HG02938 (cell line): ENCODE measurements around the gene TBX5.

Experiments used
- ATAC-seq: cut with Tn5 transposase; IDR thresholded peaks from one replicate; pipeline ENCODE4 v1.9.1; 2021; ENCODE audit warnings: mild to moderate bottlenecking, moderate library complexity; ENCODE audit not compliant: unreplicated experiment

The TBX5 gene

DNA sequence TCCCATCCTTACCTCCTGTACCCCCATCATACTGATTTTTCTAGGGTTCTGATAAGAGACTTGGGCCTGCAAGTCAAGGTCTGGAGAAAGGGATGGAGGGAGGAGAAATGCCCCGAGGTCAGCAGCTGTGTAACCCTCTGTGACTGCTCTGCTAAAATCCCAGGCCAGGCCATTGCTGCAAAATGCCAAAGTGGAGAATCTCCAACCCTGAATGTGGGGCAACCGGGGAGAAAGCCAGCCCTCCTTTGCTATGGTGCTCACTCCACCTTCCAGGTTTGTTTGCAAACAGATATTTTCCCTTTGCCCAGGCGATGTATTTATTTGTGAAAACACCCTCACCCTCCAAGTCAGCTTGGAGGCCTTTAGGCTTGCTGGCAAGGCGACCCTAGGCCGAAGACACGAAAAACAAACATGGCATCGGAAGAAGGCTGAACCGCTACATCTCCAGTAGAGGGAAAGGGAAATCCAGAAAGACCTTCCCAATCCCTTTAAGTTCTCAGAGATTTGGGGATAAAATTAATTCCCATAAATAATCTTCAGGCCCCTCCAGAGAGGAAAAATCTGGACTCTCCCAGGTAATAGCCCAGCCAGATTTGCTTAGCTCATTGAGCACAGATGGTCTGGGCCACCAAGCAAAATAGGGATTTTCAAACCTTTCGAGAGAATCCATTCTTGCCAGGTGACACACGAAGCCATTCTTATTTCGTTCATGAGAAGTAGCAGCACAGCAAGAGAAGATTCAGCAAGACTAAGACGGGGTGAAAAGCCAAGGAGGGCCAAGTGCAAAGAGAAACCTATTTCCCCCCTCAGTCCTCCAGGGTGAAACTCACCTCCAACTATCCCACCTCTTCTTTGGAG lies 1.3 kb upstream of the TBX5 start:
- ATAC-seq = no peak

DNA sequence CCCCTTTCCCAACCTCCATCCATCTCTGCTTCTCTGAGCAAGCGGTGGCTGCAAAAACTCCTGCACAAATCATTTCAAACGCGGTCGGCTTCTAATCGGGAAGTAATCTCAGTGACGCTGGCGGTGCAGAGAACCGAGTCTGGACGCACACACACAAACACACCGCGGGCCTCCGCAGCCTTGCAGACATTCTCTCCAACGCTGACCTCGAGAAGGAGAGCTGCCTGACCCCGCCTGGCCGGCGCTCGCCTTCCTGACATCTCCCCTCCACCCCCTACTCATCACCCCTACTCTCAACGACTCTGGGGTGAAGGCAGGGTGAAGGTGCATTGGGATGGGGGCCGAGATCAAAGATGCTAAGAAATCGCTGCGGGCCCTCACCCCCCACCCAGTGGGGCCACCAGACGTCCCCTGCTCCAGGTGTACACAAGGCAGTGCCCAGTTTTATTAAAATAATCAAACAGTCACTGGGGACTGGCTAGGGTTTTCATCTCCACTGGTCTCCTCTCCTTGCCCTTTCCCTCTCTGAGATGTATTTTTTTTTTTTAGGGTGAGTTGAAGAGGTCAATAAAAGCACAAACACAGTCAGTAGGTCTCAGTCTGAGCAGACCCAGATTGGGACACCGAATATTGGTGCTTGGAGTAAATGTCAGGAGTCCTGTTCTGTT lies 506 bp upstream of the TBX5 start:
- no peak for ATAC-seq

DNA sequence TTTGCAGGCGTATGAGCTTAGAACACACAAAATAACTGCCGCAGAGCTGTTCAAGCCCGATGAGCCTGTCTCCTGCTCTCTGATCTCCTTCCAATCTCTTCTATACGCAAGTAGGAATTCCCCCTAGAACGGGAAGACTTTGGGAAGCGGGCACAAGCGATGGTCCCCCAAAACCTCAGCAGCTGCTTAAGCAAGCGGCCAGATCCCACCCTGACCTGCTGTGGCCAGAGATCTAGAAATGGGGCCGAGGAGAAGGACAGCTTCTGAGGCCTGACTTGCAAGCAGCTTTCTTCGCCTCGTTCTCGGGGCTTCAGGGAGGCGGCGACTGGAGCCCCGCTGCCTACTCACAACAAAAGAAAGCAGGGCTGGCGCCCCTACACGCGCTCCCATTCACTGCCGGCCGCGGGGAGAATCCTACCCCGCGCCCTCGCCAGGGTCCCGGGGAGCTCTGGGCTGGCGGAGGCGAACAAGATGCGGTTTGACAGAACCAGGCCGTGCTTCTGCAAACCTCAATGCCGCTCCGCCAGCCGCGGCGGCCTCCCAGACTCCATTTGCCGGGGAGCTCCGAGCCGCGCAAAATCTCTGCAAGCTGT lies 922 bp downstream of the TBX5 start:
- no peak for ATAC-seq

DNA sequence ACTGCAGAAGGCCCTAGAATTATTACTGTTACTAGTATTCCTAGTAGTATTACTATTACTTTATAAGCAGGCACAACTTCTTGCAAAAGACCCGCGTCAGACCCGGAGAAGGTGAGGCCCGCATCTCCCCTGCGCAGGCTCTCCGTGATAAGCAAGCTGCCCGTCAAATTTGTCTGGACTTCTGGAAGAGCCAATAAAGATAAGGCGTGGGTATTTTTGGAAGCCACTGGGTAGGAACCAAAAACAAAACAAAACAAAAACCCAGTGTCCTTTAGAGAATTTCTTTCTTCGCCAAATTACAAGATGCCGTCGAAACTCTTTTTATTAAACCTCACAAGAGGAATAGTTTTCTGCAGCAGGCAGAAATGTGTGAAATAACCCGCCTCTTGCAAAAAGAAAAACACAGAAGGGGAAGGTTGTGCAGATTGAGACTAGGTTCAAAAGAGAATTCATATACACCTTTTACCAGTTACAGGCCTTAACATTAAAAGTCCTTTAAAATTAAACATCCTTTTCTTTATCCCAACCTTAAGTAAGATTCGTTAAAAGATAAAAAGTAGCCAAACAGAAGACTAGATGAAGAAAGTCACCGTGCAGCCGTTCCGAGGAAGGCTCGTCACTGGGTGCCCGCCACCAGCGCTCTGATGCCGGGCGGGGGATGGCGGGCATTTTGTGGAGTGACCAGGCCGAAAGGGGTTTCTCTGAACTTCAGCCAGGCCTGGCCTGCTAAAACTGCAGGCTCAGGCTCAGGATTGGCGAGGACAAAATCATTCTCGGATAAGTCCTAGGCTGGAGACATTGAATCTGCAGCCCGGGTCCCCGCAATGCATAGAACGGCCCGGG lies 1.6 kb downstream of the TBX5 start:
- no peak for ATAC-seq

DNA sequence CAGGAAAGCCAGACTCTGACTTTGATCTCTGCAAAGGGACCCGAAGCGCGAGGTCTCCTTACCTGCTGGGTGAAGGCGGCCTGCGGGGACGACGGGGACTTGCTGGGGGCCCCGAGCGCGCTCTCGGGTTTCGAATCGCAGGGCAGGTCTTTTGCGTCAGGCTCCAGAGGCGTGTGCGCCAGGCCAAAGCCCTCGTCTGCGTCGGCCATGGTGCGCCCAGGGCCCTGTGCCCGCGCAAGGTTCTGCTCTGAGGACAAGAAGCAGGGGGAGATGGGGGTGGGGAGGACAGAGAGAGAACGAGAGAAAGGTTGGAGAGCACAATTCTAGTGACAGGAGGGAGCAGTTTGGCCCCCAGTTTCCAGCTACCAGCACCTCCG lies 2.3 kb downstream of the TBX5 start:
- no peak for ATAC-seq

DNA sequence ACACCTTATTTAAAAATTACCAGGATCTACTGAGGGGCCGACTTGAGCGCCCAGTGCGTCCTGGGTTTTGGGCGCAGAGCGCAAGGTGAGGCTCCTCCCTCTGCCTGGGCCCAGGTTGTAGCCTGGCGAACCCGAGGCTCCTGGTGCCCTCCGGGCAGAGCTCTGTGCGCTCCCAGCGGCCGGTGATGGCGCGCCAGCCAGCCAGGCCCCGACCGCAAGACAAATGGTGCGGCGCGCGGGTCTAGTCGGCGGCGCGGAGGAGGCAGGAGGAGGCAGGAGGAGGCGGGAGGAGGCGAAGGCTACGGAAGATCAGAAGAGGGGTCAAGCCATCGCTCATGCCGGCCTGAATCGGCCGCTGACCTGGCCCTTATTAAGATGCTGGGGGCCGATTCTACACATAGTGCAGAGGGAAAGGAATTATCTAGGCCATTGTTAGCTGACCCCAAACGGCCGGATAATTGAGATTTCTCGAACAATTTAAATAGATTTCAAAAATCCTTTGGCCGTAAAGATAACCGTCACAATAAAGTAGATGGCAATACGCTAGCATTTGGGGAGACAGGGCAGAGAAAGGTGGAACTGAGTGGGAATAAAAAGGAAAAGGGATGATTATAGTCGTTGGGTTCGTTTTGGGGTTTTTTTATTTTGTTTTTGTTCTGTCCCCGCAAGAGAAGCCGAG lies 2.8 kb downstream of the TBX5 start:
- no peak for ATAC-seq

DNA sequence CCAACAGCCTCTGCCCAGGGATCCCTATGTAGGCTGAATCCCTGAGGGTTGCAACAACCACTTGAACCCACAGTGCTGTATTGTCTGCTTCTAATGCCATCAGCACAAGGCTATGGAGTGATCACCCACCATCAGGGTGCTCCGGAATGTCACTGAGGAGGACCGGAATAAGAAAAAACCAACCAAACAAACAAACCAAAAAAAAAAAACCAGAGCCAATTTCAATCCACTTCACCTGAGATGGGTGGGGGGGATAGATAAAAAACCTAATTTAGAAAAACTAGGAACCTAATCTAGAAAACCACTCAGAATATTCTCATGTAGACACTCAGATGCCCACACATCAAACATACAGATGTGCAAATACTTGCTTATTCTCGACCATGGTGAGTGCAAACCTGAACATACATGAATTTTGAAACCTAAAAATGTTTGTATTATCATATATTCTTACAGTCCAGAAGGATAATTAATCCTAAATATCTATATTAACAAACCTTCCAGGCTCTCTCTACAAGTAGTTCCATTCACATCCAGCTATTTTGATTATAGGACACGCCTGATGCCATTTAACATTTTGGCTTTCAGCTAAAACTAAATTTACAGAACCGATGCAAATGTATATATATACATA lies 3.7 kb downstream of the TBX5 start:
- ATAC-seq = no peak

DNA sequence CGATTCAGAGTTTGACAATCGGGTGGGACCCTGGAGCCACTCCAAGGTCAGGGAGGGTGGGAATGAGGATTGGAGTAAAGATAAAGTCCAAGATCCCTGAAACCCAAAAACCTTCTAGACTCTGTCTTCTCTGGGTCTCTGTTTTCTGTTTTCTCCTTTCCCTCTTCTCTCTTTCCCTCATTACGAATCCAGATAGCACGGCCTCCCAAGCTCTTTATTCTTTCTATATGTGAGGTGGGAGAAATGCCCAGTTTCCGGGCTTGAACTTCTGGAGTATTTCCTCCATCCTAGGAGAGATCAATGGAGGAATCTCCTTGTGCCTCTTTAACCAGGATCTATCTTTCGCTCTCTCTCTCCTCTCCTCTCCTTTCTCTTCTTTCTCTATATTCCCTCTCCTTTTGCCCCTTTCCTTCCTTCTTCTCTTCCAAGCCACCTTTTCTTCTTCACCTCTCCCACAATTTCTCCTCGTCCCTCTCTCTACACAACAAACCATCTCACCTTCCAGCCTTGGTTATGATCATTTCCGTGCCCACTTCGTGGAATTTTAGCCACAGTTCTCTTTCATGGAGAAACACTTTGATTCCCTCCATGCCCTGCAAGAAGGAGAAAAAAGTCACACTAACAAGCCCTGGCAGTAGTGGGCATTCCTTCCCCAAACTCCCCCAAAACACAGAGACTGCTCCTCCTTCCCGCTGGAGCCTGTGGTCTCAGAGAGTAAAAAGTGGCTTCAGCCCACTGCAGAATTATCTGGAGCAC lies 4.4 kb downstream of the TBX5 start:
- ATAC-seq = no peak

DNA sequence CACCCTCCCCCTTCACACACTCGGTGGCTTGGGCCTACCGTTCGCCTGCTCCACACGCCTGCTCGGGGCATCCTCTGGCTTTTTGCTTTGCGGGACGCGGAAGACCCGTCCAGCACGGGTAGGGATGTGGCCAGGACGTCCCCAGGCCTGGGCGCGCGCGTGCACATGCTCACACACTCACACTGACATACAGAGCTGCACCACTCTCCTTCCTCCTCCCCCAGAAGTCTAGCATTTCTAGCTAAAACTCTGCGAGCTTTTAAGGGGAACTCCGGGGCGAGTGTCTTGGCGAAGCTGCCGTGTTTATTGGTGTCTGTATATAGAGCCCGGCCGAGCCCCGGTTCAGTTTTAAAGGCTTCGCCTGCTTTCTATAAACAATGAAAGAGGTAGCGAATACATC lies 5.0 kb downstream of the TBX5 start:
- no peak for ATAC-seq

DNA sequence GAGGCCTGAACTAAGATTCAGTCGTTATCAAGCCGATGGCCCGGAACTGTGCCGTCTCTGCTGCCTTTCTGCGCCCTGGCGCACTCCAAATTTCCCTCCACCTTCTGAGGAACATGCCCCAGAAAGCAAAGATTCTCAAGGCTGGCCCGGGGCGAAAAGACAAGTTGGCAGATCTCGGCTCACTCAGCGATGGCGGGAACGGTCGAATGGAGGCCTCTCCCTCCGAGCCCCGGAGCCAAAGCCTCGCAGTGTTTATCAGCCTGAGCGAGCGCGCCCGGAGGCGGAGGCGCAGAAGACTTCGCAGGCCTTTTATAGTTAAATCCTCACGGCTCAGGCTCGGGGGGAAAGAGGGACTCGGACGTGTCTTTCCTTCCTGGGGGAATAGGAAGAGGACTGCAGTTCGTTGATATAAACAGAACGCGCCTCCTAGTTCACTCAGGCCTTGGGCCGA lies 5.6 kb downstream of the TBX5 start:
- no peak for ATAC-seq

DNA sequence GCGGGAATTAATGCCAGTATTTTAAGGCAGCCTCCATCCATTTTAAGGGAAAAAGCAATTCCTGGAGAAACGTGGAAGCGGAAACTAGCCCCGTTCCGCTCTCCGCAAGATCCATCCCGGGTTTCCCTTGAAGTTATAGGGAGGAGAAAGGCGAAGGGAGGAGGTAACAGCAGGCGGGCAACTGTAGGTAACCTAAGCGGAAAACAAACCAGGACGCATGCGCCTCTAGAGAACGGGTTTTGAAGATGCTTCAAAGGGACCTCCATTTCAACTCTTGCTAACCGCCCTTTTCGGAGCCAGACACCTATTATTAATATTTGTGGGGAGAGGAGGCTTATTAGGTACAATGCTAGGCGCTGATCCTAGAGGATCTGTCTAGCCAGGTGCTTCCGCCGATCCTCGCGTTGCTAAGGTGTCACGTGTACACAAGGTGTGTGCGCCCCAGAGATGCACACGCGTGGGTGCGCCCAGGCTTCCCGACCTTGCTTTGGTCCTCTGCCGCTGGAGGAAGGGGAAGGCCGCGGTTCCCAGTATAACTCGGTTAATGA lies 6.2 kb downstream of the TBX5 start:
- no peak for ATAC-seq

DNA sequence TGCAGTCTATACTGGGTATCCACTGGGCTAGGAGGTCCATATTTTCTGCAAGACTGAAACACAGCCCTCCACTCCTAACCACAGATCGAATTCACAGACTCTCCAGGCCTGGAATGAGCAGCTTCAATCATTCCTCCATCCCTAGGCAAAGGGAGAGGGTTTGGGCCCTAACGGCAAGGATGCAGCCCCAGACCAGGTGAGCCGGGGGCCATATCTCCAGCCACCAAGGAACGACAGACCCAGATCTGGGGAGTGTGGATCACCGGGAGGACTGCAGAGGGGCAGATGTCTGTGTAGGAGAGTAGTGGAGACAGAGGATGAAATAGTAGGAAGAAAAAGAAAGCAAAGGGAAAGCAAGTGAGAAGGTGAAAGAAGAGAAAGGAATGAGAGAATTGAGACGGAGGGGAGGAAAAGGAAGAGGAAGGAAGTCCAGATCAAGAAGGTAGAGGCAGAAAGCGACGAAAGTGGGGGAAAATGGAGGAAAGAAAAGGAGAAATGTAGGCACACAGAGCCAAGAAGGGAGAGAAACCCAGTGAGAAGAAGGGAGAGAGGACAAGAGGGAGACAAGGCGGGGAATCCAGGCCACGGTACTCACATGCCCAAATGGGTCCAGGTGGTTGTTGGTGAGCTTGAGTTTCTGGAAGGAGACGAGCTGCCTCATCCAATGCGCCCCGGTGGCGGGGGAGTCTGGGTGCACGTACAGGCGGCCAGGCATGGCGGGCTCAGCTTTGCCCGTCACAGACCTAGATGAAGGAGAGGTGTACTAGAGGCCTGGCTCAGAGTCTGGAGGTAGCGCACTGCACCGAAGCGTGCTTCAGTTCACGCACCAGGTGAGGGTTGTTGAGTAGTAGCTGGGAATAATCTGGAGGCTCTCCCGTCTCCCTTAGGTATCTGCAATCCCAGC lies 7.7 kb downstream of the TBX5 start:
- ATAC-seq = no peak

DNA sequence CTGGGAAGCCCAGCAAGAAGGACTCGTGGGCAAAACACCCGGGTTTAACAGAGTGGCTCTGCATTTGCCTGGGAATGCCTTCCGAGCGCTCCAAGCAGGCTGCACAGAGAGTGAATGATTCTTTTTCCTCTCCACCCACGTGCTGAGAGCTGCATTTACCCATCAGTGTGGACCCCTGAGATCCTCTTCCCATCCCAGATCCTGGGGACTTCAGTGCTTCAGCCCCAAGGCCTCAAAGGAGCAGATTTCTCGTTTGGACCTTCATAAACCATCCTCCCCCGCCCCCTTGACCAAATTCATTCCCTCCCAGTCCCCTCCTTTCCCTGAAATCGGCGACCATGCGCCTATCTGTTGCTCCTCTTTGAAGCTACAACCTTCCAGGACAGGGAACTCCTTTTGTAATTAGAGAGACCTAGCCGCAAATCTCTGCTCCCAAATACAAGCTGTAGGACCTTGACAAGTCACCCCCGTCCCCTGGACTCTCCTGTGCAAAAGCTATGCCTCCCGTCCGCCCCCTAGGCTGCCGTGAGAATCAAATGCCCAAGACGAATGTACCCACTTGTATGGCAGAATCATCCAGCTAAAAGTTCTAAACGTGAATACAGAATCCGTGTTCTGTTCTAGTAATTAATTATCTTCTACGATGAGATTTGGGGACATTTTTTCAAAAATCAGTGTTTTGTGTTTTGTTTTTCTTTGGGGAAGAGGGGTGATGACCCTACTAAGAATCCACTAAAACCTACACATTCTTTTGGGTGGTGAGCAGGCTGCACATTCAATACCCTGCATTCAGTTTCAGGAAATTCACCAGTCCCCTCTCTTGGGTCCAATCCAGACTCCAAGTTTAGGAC lies 8.8 kb downstream of the TBX5 start:
- no peak for ATAC-seq

DNA sequence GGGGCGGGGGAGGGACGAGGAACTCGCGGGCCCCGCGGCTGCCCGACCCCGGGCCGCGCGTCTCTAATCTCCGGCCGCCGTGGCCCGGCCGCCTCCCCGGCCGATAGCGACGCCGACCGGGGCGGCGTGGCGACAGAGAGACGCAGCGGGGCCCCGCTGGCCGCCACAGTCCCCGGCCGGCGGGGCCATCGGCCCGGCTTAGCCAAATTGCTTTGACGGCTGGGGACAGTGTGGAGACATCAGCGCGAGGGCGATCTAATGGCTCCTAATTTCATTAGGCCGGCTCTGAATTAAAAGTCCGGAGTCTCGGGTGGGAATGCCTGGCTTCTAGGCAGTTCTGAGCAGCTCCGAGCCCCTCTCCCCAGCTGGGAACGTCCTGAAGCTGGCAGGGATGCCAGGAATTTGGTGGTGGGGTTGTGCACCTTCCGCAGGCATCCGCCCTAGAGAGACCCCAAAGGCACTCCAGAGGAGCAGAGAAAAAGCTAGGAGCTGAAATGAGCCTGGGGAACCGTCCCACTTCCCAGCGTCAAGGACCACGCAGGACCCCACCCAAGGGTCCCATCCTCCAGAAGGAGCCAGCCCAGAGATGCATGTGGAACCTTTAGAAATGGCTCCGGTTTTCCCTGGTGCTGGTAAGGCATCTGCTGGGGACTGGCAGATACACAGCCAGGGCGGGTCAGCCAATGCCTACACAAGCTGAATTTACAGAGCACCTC lies 9.6 kb downstream of the TBX5 start:
- no peak for ATAC-seq

DNA sequence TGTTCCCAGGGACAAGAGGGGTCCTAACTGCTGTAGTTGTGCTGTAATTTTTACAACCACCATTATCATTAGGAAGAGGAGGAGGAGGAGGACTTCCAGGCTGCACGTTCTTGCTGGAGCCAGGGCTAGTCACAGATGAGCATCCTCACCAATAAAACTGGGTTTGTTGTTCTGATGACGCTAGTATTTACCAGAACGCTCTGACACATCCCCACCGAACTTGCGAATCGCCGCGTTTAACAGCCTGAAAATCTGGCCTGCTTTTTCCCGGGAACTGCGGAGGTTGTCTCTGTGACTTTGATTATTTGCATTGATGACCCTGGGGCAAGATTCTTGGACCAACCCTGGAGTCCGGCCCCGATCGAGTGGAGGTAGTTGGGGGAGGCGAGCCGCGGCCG lies 10.2 kb downstream of the TBX5 start:
- ATAC-seq = no peak

DNA sequence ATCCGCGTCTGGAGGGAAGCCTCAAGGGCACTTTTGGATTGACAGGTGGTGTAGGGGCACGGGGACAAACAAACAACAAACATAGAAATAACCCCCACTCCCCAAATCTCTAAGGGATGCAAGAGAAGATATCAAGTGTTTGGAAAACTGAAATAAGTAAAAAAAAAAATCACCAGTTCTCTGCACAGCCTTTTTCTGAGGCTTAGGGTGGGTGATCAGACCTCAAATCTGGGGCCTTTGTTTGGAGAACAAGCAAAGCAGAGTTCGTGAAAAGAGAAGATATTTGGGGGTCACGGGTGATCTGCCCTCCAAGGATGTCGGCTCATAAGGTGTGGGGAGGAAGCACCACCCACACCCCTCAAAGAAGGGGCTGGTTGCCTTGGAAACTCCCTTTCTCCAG lies 10.7 kb downstream of the TBX5 start:
- no peak for ATAC-seq

DNA sequence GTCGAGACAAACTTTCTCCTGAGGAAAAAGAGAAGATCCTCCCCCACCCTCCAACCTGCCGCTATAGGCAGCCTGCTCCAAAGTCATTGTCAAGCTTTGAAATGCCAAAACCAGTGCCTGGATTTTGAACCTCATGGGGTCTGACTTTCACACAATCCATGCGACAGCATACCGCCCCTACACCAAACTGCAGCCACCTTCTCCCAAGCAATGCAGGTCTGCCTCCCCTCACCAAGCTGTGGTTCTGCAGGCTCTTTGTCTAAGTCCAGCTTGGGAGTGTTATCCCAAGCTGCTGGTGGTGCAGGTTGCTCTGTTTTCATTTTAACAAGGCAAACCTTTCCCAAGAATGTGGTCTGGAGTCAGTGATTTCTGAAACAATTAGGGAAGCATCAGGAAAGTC lies 12.4 kb downstream of the TBX5 start:
- ATAC-seq = no peak
